B cell (primary cell): ENCODE results near the gene INHBE. TPM values are rescaled to one million over a fixed set of nuclear protein-coding genes. Genes with fewer than 3 reads are reported as not detected.
A peak's percentile ranks its signal among the peaks of the same experiment; 100 is the strongest.

Experiments used
- ATAC-seq: fragments of 200-7000 bp; cut with Tn5 transposase; one replicate; pipeline ENCODE4 v1.10.0; 2021; ENCODE audit warnings: low read depth, mild to moderate bottlenecking, moderate number of reproducible peaks, moderate library complexity
- CTCF ChIA-PET: fragments of 350-600 bp; sonication (Branson Sonifier 250); formaldehyde crosslinking; loops from one replicate; lab custom pipeline; 2021; ENCODE audit warnings: antibody characterized with exemption, inconsistent platforms; lab: Charles Lee
- POLR2A ChIA-PET: fragments of 350-600 bp; sonication (Branson Sonifier 250); formaldehyde crosslinking; loops from one replicate; lab custom pipeline; 2021; ENCODE audit warnings: antibody characterized with exemption; lab: Charles Lee
- DNase-seq: peaks from one replicate; pipeline ENCODE4 v3.0.0; 2013
- H2AFZ ChIP-seq: 2 replicates; pipeline ENCODE4 v1.6.1; 2012; ENCODE audit warnings: mild to moderate bottlenecking, low read depth, low read length; ENCODE audit not compliant: insufficient read depth, poor library complexity, severe bottlenecking
- H3K27ac ChIP-seq, 2 donors: 1 replicate in 1 of 2; 2 replicates in 1 of 2; pipeline ENCODE4 v1.5.1; 2012 to 2013; ENCODE audit warnings: low read length in 2 of 2, mild to moderate bottlenecking in 2 of 2, moderate library complexity in 1 of 2
- H3K27me3 ChIP-seq, 4 experiments: fragments of 200-600 bp in 1 of 4; sonication (generic) in 1 of 4; replicated peaks in 1 of 4; 1 replicate in 2 of 4; 2 replicates in 2 of 4; pipeline versions ENCODE4 v1.6.1 to v1.7.0; 2013 to 2016; ENCODE audit warnings: low read length in 3 of 4, mild to moderate bottlenecking in 2 of 4, mixed read lengths in 1 of 4, moderate library complexity in 1 of 4; ENCODE audit not compliant: insufficient read depth in 4 of 4, control insufficient read depth in 3 of 4; ENCODE audit errors: control extremely low read depth in 1 of 4
- H3K36me3 ChIP-seq, 2 experiments: replicated peaks in 1 of 2; 1 replicate in 1 of 2; 2 replicates in 1 of 2; pipeline versions ENCODE4 v1.6.1 to v1.7.1; 2013; ENCODE audit warnings: low read length in 1 of 2; ENCODE audit not compliant: insufficient read depth in 2 of 2, control insufficient read depth in 1 of 2; ENCODE audit errors: control extremely low read depth in 1 of 2, extremely low read depth in 1 of 2
- H3K4me1 ChIP-seq, 2 donors: fragments of 200-600 bp in 1 of 2; sonication (generic) in 1 of 2; 1 replicate in 1 of 2; 2 replicates in 1 of 2; pipeline versions ENCODE4 v1.5.1 to v1.6.1; 2013 to 2017; ENCODE audit warnings: low read length in 2 of 2; ENCODE audit not compliant: control insufficient read depth in 2 of 2, insufficient read depth in 2 of 2
- H3K4me2 ChIP-seq: replicated peaks from 2 replicates; pipeline ENCODE3; 2012; ENCODE audit warnings: mild to moderate bottlenecking, low read depth, low read length; ENCODE audit not compliant: poor library complexity, severe bottlenecking
- H3K4me3 ChIP-seq, 5 experiments: fragments of 200-600 bp in 1 of 5; sonication (generic) in 1 of 5; 1 replicate in 3 of 5; 2 replicates in 2 of 5; pipeline versions ENCODE4 v1.5.1 to v1.7.0; 2011 to 2016; ENCODE audit warnings: low read length in 4 of 5, mild to moderate bottlenecking in 4 of 5, low read depth in 2 of 5, control low read depth in 1 of 5, moderate library complexity in 1 of 5; ENCODE audit not compliant: insufficient read depth in 1 of 5; ENCODE audit errors: control extremely low read depth in 1 of 5, extremely low read depth in 1 of 5
- H3K79me2 ChIP-seq: fragments of 200-600 bp; sonication (generic); one replicate; pipeline ENCODE4 v1.6.0; 2016; ENCODE audit warnings: low read length; ENCODE audit not compliant: control insufficient read depth, insufficient read depth
- H3K9ac ChIP-seq: fragments of 200-600 bp; sonication (generic); 2 replicates; pipeline ENCODE4 v1.6.1; 2017; ENCODE audit warnings: mild to moderate bottlenecking, low read length, moderate library complexity
- H3K9me3 ChIP-seq, 3 donors: one replicate each; pipeline versions ENCODE4 v1.6.1 to v1.7.1; 2013; ENCODE audit warnings: low read length in 2 of 3; ENCODE audit not compliant: control insufficient read depth in 2 of 3, insufficient read depth in 1 of 3; ENCODE audit errors: control extremely low read depth in 1 of 3
- H4K20me1 ChIP-seq: 2 replicates; pipeline ENCODE4 v1.6.0; 2012; ENCODE audit warnings: mild to moderate bottlenecking, low read length; ENCODE audit not compliant: insufficient read depth, control insufficient read depth, poor library complexity, severe bottlenecking
- H3K27ac Mint-ChIP-seq: one replicate; pipeline ENCODE4 v1.8.0; 2021; ENCODE audit warnings: mixed read lengths
- H3K27me3 Mint-ChIP-seq: one replicate; pipeline ENCODE4 v1.8.0; 2021; ENCODE audit warnings: mixed read lengths
- H3K4me1 Mint-ChIP-seq: one replicate; pipeline ENCODE4 v1.8.0; 2021; ENCODE audit warnings: mixed read lengths
- H3K4me3 Mint-ChIP-seq: one replicate; pipeline ENCODE4 v1.8.0; 2021; ENCODE audit warnings: mixed read lengths
- H3K9me3 Mint-ChIP-seq: one replicate; pipeline ENCODE4 v1.8.0; 2022; ENCODE audit warnings: mixed read lengths; ENCODE audit not compliant: insufficient read depth
- CTCF ChIP-seq: fragments of 200-600 bp; IDR thresholded peaks from one replicate; pipeline ENCODE4 v1.8.0; 2022; ENCODE audit warnings: antibody characterized with exemption, mild to moderate bottlenecking
- EZH2 ChIP-seq: IDR thresholded peaks from 2 replicates; pipeline ENCODE4 v1.6.1; 2012; ENCODE audit warnings: borderline replicate concordance, low read depth, mild to moderate bottlenecking, moderate library complexity, low read length; ENCODE audit not compliant: insufficient read depth, poor library complexity, severe bottlenecking
- WGBS: methylation state at CpG from one replicate; pipeline ENCODE4 v1.1.5; 2013; ENCODE audit warnings: missing lambda C conversion rate; ENCODE audit not compliant: insufficient coverage; 5-methylcytosine and 5-hydroxymethylcytosine counted together
- intact Hi-C: fragments of 100-400 bp; cut with micrococcal nuclease; formaldehyde crosslinking; loops from one replicate; pipeline ENCODE4 v1.10.0; 2022
- polyA plus RNA-seq: library from polyadenylated mRNA; depleted of rRNA; stranded (reverse); fragments of >200 nt; gene quantifications from 2 replicates; pipeline ENCODE4 v1.2.3, GENCODE V29; 2012
- total RNA-seq, 2 donors: library from RNA; stranded (reverse); fragments of 120-200 nt in 1 of 2; gene quantifications; 1 replicate in 1 of 2; 2 replicates in 1 of 2; pipeline versions ENCODE4 v1.2.3 to v1.2.4, GENCODE V29; 2013 to 2022

The INHBE gene
- total and polyA plus RNA-seq, 2 donors (not counting 1 experiment from before 2014, with no cell fraction given) = not detected

- Mint-ChIP-seq H3K27me3 (no peaks in the 10 kb centered on the region), H3K4me1 (peaks cover 40% of the 10 kb centered on the region), H3K27ac (peak overlapping the region; percentile 93), H3K4me3 (peak overlapping the region; percentile 92), H3K9me3 (no peaks in the 10 kb centered on the region)
- H3K9me3 ChIP-seq = no peaks in the 10 kb centered on the region
- ATAC-seq = no peak
- H3K4me1 ChIP-seq = peaks cover 23 to 48% of the 10 kb centered on the region in 2 donors
- peak; percentile 57 for DNase-seq
- H3K36me3 ChIP-seq = no peaks in the 10 kb centered on the region
- peak overlapping the region; percentile 94 for H3K4me2 ChIP-seq
- ChIA-PET CTCF (interaction anchor here (0.6 to 7.6 kb wide), 10 partner anchors 10 to 154 kb away, joined by 3 to 166 read pairs (median 3); partner anchors contain the start of gene ARHGAP9), POLR2A (interaction anchor here (0.6 to 3.9 kb wide), 2 partner anchors 17 to 34 kb away, joined by 3 to 39 read pairs; partner anchors contain the start of gene ARHGAP9)
- no peaks in the 10 kb centered on the region for H3K27me3 ChIP-seq
- H3K79me2 ChIP-seq = peaks cover 6% of the 10 kb centered on the region
- TF ChIP-seq CTCF (no peak), EZH2 (no peak)
- peak overlapping the region; percentile 58 to 93 (median 81) for H3K4me3 ChIP-seq
- intact Hi-C loops = loop anchor here (1.0 kb wide), 5 partner anchors 14 to 232 kb away; partner anchors contain the start of genes DCTN2, MBD6 and OS9
- 0% methylated on average over 4 of the region's 9 CpGs for WGBS
- peak overlapping the region; percentile 81 for H3K9ac ChIP-seq
- H3K27ac ChIP-seq = peak overlapping the region; percentile 12 to 58
- H2AFZ ChIP-seq = peak overlapping the region; percentile 67
- no peaks in the 10 kb centered on the region for H4K20me1 ChIP-seq
Observed at GRCh38 chr12:57461917-57462250, 6.8 kb downstream of the INHBE start.

- Histone ChIP-seq H3K4me2 (peak overlapping the region; percentile 94), H3K36me3 (no peaks in the 10 kb centered on the region), H3K79me2 (peaks cover 6% of the 10 kb centered on the region), H2AFZ (peak overlapping the region; percentile 73), H3K4me3 (peak overlapping the region; percentile 58 to 93 (median 81)), H3K4me1 (peaks cover 23 to 48% of the 10 kb centered on the region in 2 donors), H3K27me3 (no peaks in the 10 kb centered on the region), H3K27ac (peak overlapping the region; percentile 15 to 58), H3K9ac (peak overlapping the region; percentile 81), H4K20me1 (no peaks in the 10 kb centered on the region), H3K9me3 (no peaks in the 10 kb centered on the region)
- peak overlapping the region; percentile 92 for H3K4me3 Mint-ChIP-seq
- DNase-seq = peak; percentile 96
- TF ChIP-seq EZH2 (no peak), CTCF (peak; percentile 88)
- peak overlapping the region; percentile 93 for H3K27ac Mint-ChIP-seq
- H3K9me3 Mint-ChIP-seq = no peaks in the 10 kb centered on the region
- WGBS = 0% methylated on average over 24 of the region's 28 CpGs
- POLR2A ChIA-PET = interaction anchor here (0.5 to 3.9 kb wide), 4 partner anchors 16 to 93 kb away, joined by 3 to 39 read pairs (median 3); partner anchors contain the start of gene ARHGAP9
- no peaks in the 10 kb centered on the region for H3K27me3 Mint-ChIP-seq
- peak; percentile 64 for ATAC-seq
- H3K4me1 Mint-ChIP-seq = peaks cover 40% of the 10 kb centered on the region
- CTCF ChIA-PET = interaction anchor here (0.6 to 7.6 kb wide), 11 partner anchors 10 to 248 kb away, joined by 3 to 166 read pairs (median 3); partner anchors contain the start of gene ARHGAP9
- intact Hi-C loops = loop anchor here (1.0 kb wide), 5 partner anchors 14 to 232 kb away; partner anchors contain the start of genes DCTN2, MBD6 and OS9
Observed at GRCh38 chr12:57462251-57462911, 7.3 kb downstream of the INHBE start.
